ENCODE data around the gene CHMP6. TPM values are rescaled to one million over a fixed set of nuclear protein-coding genes. Genes with fewer than 3 reads are reported as not detected.
A peak's percentile ranks its signal among the peaks of the same experiment; 100 is the strongest.

The CHMP6 gene
- total and polyA plus RNA-seq, 11 donors, result 17.9 to 35.5 (median 19.6) TPM

DNA sequence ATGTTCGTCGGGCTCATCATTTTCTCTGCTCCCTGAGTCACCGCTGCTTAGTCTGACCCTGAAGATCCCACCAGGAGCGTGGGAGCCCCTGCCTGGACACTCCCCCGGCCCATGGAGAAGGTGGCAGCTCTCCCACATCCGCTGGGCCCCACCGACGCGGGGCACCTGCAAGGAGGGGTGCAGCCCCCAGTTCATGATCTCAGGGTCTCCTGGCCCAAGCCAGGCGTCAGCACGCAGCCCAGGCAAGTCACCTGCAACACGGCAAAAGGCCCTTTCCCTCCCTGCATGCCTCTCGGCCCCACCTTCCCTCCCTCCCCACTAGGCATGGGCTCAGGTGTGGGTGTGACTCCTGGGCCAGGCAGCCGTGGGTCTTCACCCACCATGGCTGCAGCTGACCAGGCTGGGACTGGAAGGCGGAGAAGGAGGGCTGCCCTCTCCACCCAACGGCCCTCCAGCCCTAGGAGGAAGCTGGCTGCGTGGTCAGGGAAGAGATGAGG is 9.7 kb upstream of the CHMP6 start:
- H3K27me3 ChIP-seq, result peaks cover 0 to 17% (median 10%) of the 10 kb centered on the region in 9 donors
- peaks cover 0 to 18% (median 8%) of the 10 kb centered on the region in 12 donors for H3K4me1 ChIP-seq
- H3K36me3 ChIP-seq, result no peaks in the 10 kb centered on the region
- DNase-seq (no peak), ATAC-seq (no peak)
- no peak overlapping the region for H3K4me3 ChIP-seq
- H3K27ac ChIP-seq, result no peak overlapping the region
- 66 to 73% (median 68%) methylated on average over 11 to 17 of the region's 17 CpGs for WGBS, 4 donors
- TF ChIP-seq POLR2A (IDR thresholded peaks at IDR 0.05), result no peak
- TF ChIP-seq, protein P1, sequence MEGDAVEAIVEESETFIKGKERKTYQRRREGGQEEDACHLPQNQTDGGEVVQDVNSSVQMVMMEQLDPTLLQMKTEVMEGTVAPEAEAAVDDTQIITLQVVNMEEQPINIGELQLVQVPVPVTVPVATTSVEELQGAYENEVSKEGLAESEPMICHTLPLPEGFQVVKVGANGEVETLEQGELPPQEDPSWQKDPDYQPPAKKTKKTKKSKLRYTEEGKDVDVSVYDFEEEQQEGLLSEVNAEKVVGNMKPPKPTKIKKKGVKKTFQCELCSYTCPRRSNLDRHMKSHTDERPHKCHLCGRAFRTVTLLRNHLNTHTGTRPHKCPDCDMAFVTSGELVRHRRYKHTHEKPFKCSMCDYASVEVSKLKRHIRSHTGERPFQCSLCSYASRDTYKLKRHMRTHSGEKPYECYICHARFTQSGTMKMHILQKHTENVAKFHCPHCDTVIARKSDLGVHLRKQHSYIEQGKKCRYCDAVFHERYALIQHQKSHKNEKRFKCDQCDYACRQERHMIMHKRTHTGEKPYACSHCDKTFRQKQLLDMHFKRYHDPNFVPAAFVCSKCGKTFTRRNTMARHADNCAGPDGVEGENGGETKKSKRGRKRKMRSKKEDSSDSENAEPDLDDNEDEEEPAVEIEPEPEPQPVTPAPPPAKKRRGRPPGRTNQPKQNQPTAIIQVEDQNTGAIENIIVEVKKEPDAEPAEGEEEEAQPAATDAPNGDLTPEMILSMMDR (IDR thresholded peaks at IDR 0.05), result no peak
- no peaks in the 10 kb centered on the region for H3K9me3 ChIP-seq
- intact Hi-C loops (cut with DNase I), result loop anchor here (1.0 to 5.0 kb wide), 5 partner anchors 115 to 557 kb away; no protein-coding TSS in a partner anchor

DNA sequence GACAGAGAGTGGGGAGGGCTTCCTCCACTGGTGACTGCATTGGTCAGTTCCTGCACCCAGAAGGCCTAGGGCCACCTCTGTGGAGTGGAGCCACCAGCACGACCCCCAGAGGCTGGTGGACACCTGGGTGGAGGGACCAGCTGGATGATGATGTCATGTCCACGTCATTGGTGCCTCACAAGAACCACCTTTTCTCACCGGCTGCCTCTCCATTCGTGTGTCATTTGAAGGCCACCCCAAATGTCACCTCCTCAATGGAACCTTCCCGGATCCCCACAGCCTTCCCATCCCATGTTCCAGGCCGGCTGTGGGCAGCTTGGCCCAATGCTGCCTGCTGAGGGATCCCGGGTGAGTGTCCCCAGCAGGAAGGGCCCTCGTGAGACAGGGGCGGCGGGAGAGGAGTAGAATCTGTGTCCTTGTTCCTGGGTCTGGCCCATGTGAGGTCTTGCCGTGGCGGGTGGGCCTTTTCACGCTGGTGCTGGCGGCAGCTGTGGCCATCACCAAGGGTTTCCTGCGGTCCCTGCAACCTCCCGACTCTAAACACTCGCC is 9.1 kb upstream of the CHMP6 start:
- no peaks in the 10 kb centered on the region for H3K36me3 ChIP-seq
- no peak overlapping the region for H3K4me3 ChIP-seq
- peak in 1 of 5 donors; percentile 27 for DNase-seq
- H3K27ac ChIP-seq, result no peak overlapping the region
- H3K9me3 ChIP-seq, result no peaks in the 10 kb centered on the region
- 79 to 86% (median 84%) methylated on average over 16 to 17 of the region's 17 CpGs for WGBS, 4 donors
- H3K4me1 ChIP-seq, result peaks cover 0 to 18% (median 8%) of the 10 kb centered on the region in 12 donors
- peaks cover 0 to 17% (median 10%) of the 10 kb centered on the region in 9 donors for H3K27me3 ChIP-seq
- intact Hi-C loops (cut with DNase I), result loop anchor here in 6 of 10 donors (5.0 kb wide), 2 partner anchors 115 to 555 kb away; no protein-coding TSS in a partner anchor
- TF ChIP-seq, protein P1 (IDR thresholded peaks at IDR 0.05), result no peak
- TF ChIP-seq POLR2A (IDR thresholded peaks at IDR 0.05), result no peak
- no peak for ATAC-seq

DNA sequence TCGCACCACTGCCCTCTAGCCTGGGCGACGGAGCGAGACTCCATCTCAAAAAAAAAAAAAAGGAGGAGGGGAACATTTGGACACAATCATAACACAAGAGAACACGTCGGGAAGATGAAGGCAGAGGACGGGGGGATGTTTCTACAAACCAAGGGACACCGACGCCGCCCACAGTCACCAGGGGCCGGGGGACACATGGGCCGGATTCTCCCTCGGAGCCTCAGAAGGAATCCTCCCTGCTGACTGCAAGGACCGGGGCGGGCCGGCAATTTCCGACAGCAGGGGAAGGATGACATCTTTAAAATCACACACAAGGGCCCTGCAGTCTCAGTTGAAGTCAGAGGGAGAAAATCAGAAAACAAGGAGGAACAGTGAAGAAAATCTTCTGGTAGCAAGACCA is 8.1 kb upstream of the CHMP6 start:
- Histone ChIP-seq H3K9me3 (no peaks in the 10 kb centered on the region), H3K4me3 (no peak overlapping the region), H3K4me1 (peaks cover 0 to 22% (median 8%) of the 10 kb centered on the region in 12 donors), H3K36me3 (no peaks in the 10 kb centered on the region), H3K27me3 (peaks cover 0 to 17% (median 10%) of the 10 kb centered on the region in 9 donors), H3K27ac (peak overlapping the region in 1 of 12 donors; percentile 16)
- DNase-seq (peak in 1 of 5 donors; percentile 37), ATAC-seq (no peak)
- intact Hi-C loops (cut with DNase I), result loop anchor here in 6 of 10 donors (5.0 kb wide), 2 partner anchors 116 to 556 kb away; no protein-coding TSS in a partner anchor
- 58 to 82% (median 76%) methylated on average over 17 of the region's 17 CpGs for WGBS, 4 donors
- TF ChIP-seq, protein P1 (IDR thresholded peaks at IDR 0.05), result no peak
- TF ChIP-seq POLR2A (IDR thresholded peaks at IDR 0.05), result no peak

GRCh38 chr17:80984749-80985148 is 6.9 kb upstream of the CHMP6 start:
- no peak overlapping the region for H3K4me3 ChIP-seq
- TF ChIP-seq POLR2A (IDR thresholded peaks at IDR 0.05), result no peak
- TF ChIP-seq, protein P1 (IDR thresholded peaks at IDR 0.05), result peak in 1 of 12 donors; percentile 13
- 31 to 52% (median 41%) methylated on average over 7 of the region's 7 CpGs for WGBS, 4 donors
- H3K27me3 ChIP-seq, result peaks cover 0 to 14% (median 10%) of the 10 kb centered on the region in 9 donors
- H3K4me1 ChIP-seq, result peaks cover 0 to 26% (median 12%) of the 10 kb centered on the region in 12 donors
- no peaks in the 10 kb centered on the region for H3K36me3 ChIP-seq
- H3K9me3 ChIP-seq, result no peaks in the 10 kb centered on the region
- DNase-seq, result peak in 1 of 5 donors; percentile 31
- intact Hi-C loops (cut with DNase I), result loop anchor here in 7 of 10 donors (5.0 kb wide), 3 partner anchors 117 to 557 kb away; no protein-coding TSS in a partner anchor
- ATAC-seq, result peak in 2 of 4 donors; percentile 29 to 42
- no peak overlapping the region for H3K27ac ChIP-seq
